NCI-H345 treated with DMSO at 0.1 percent for 48 hours (cell line): Measurements from ENCODE around the gene SYNJ1.

Source experiments
- DNase-seq: peaks from one replicate; lab custom pipeline; 2025; ENCODE audit not compliant: unreplicated experiment; lab: John Stamatoyannopoulos, UW

Gene SYNJ1

GRCh38 chr21:32580949-32581348, 146.9 kb downstream of the SYNJ1 start:
- DNase-seq, result no peak
